HK-2 (cell line): ENCODE measurements around the gene MMP24OS.
A peak's percentile ranks its signal among the peaks of the same experiment; 100 is the strongest.

Source experiments
- DNase-seq: peaks from one replicate; pipeline ENCODE4 v3.0.0-alpha.2; 2018; ENCODE audit not compliant: unreplicated experiment

The MMP24OS gene

DNA sequence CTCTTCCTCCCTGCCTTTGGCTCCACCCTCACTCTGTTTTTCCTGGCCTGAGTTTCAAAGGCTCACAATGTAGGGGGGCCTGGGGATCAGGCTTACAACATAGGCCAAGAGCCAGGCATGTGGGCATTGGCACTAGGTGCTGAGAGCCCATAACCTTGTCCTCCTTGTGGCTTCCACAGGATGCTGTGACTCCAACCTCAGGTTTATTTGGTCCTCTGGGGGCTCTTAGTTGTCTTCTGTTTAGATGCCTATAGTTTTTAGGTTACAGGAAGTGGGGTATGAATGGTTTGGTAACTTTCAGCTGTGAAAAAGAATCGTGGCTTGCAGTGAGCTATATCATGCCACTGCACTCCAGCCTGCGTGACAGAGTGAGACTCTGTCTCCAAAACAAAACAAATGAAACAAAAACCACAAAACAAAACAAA lies 25.9 kb downstream of the MMP24OS start:
- DNase-seq = no peak

GRCh38 chr20:35251613-35251940 lies 26.3 kb downstream of the MMP24OS start:
- no peak for DNase-seq

DNA sequence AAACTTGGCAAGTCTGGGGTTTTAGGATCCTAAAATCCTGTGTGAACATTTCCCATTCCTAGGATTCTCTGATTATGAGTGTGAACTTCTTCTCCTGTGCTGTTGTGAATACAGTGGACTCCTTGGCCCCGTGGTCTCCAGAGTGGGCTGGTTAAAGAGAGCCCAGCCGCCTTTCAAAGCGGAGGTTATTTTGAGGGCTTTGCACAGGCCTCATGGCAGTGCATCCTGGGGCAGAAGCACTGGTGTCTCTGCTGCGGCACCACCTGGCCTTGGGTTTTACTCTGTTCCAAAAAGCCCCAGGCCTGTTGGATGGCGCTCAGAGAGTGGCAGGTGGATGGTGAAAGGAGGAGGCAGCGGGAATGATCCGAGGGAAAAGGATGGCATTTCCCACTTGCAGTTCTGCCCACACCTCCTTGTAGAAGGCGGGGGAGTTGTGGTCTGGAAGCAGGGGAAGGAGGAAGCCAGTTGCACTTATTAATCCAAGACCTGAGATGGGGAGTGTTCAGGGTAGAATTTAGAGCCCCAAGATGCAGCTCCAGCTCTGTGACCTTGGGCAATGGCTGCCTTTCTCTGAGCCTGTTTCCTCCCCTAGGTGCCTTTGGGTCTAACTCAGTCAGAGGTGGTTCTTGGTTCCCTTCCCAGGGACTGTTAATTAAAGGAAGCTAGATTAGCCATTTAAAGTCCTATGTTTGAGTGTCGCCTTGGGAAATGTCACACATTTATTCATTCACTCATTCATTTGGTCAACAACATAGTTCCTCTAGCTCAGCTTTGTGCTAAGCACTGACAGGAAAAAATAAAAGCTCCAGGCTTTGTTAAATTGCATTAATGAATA lies 29.1 kb downstream of the MMP24OS start:
- no peak for DNase-seq

DNA sequence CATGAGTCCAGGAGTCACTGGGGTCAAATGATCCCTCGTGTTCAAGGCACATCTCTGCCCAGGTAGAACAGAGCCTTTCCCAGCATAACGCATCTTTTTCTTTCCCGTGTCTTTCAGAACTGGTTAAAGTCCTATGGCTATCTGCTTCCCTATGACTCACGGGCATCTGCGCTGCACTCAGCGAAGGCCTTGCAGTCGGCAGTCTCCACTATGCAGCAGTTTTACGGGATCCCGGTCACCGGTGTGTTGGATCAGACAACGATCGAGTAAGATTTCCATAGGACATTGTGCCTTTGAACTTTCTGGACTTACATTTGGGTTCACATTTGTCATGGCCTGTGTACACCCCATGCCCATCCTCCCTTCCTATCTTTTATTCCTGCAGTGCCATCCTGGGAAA lies 31.2 kb downstream of the MMP24OS start:
- DNase-seq = no peak

- DNase-seq = no peak
Observed at GRCh38 chr20:35243986-35244385, 33.9 kb downstream of the MMP24OS start.

DNA sequence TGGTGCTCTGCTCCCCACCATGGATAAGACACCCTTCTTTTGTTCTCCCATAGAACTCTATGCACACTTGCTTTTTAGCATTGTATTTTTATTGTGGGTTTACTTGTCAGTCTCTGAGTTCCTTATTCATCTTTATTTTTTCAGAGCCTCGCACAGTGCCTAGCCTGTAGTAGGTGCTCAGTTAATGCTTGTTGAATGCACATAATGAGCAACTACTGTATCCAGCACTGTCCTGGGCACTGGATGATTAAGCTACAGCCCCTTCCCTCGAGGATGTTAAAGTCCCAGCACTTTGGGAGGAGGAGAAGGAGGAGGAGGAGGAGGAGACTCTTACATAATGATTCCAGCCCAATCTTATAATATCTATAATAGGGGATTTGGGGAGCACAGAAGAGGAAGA lies 34.6 kb downstream of the MMP24OS start:
- no peak for DNase-seq

GRCh38 chr20:35240811-35241293 lies 37.1 kb downstream of the MMP24OS start:
- no peak for DNase-seq

DNA sequence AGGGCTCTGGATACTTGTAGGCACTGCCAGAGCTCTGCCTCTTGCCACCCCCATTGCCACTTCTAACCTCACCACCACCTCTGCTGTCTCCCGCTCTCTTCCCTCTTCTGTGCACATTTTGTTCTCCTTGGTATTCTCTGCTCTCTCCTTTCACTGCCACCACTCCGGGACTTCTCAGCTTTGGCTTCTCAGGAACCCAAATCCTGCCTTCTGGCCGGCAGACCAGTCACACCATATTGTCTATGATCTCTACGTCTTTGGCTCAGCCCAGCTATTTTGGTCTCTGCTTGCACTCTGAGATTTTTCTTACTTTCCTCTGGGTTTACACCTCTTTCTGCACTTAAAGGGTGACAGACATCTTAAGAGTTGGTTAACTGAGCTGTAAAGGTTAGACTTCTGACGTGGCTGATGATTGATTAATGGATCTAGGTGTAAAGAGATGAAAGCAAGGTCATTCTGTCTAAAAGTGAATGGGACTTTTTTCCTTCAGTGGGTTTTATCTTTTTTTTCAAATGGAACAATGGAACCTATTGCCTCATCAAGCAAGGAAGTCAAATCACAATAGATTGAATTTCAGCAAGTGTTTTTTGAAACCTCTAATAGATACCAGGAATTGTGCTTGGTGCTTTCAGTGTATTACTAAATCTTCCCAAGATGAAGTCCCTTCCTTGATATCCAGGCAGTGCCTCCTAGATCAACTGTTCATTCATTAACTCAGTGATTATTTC lies 37.7 kb downstream of the MMP24OS start:
- DNase-seq = no peak

- DNase-seq = no peak
Observed at GRCh38 chr20:35238735-35239134, 39.2 kb downstream of the MMP24OS start.

- DNase-seq = no peak
Observed at GRCh38 chr20:35238170-35238569, 39.8 kb downstream of the MMP24OS start.

DNA sequence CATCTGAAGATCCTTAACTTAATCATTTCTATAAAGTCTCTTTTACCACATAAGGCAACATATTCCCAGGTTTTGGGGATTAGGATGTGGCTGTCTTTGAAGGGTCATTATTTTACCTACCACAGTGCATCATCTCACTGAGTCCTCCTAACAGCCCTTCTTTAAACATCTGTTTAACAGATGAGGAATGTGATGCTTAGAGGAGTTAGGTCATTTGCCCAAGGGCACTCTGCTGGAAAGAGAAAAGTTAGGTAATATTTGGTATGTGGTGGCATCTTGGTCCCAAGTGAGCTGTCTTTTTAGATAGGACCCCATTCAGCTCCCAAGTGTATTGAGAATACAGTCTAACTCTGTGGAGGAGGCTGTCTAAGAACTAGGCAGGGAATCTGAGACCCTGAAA lies 40.4 kb downstream of the MMP24OS start:
- no peak for DNase-seq

DNA sequence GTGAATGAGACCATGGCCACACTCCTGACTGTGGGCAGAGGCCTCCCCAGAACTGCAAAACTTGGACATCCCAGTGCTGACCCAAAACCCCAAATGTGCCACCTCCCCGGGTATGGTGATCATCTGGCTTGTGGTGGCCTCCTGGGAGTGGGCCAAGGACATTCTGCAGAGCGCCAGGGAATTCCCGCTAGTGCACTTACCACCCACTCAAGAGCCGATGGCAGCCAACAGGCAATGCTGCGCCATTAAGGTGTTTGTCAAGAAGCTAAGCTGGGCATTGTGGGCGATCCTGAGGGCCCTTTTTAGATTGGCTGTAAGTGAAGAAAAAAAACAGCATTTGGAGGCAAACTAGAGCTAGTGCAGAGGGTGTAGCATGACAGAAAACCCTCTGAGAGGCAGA lies 42.0 kb downstream of the MMP24OS start:
- DNase-seq = no peak

DNA sequence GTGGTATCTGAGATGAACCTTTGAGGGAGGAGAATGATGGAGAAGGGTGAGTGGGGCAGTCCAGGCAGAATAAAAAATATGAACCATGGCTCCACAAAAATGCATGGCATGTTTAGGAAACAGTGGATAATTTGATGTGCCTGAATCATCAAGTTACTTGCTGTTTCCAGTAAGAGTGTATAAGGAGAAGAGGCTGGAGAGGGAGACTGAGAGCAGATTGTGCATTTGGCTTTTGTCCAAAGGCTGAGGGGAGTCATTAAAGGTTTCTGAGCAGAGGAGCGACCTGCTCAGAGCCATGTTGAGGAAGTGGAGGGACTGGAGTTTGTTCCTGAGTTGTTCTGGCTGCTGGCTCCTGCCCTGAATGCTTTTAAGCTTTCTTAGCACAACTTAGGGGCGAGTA lies 45.3 kb downstream of the MMP24OS start:
- DNase-seq = no peak

- peak; percentile 81 for DNase-seq
Observed at GRCh38 chr20:35226884-35227681, 50.8 kb downstream of the MMP24OS start.
